ENCODE measurements around the gene AK5. TPM values are rescaled to one million over a fixed set of nuclear protein-coding genes. Genes with fewer than 3 reads are reported as not detected.

The AK5 gene
- total RNA-seq, 1 experiment from 2014 or later: 13.5 TPM

- no peak for DNase-seq (ENCODE audit: low spot score)
Observed at GRCh38 chr1:77589231-77589630, 307.4 kb downstream of the AK5 start.

DNA sequence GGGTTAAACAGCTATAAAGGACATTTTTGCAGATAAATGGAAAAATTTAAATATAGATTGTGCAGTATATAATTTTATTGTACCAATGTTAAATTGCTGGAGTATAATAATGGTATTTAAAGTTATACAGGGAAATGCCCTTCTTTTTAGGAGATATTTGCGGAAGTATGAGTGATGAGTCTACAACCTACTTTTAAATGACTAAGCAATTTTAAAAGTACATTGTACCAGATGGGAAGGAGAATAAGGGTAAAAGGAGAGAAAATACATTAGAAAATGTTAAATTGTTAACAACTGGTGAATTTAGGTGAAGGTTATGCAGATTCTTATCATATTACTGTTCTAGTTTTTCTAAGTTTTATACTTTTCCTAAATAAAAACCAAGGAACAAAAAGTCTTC lies 308.8 kb downstream of the AK5 start:
- DNase-seq (ENCODE audit: low spot score): no peak

GRCh38 chr1:77592906-77593305 lies 311.1 kb downstream of the AK5 start:
- DNase-seq (ENCODE audit: low spot score): no peak

GRCh38 chr1:77594366-77595112 lies 312.7 kb downstream of the AK5 start:
- DNase-seq (ENCODE audit: low spot score): no peak

DNA sequence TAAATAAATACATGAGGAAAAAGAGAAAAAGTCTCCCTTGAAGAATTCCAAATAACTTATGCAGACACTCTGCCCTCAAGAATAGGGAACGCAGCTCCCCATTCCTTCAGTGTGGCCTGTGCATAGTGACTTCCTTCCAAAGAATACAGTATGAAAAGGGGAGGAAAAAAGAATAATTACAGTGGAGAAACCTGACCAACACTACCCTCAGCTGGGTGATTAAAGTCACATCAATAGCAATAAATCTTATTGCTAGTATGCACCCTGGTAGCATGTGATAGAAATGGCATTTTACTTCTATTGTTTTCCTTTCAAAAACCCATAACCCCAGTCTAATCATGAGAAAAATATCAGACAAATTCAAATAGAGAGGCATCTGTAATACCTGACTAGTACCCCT lies 315.5 kb downstream of the AK5 start:
- no peak for DNase-seq (ENCODE audit: low spot score)

GRCh38 chr1:77605246-77606026 lies 323.6 kb downstream of the AK5 start:
- DNase-seq (ENCODE audit: low spot score): peak; percentile 89

DNA sequence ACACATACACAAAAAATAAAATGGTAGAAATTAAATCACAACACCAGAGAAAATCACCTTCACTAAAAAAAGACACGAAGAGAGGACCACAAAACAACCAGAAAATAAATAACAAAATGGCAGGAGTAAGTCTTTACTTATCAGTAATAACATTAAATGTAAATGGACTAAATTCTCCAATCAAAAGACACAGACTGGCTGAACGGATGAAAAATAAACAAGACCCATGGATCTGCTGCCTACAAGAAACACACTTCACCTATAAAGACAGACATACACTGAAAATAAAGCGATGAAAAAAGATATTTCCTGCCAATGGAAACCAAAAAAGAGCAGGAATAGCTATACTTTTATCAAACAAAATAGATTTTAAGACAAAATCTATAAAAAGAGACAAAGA lies 327.1 kb downstream of the AK5 start:
- no peak for DNase-seq (ENCODE audit: low spot score)

Other genes with a start within 250 kb of the AK5 start
- gene PIGK, start 62.6 kb upstream of the AK5 start, total RNA-seq (2014; rRNA removed; shearing (Covaris generic)): 45.9 and 62.9 TPM in 2 replicates